ENCODE data around the gene TRAPPC2B. TPM values are rescaled to one million over a fixed set of nuclear protein-coding genes. Genes with fewer than 3 reads are reported as not detected.

Gene TRAPPC2B
- total and polyA plus RNA-seq, 2 of the 13 experiments (the other 11 are each of a cell fraction or from before 2014, with no cell fraction given), result 13.3 to 17.7 TPM

GRCh38 chr19:57389730-57390598 lies 26.6 kb downstream of the TRAPPC2B start, which contains the start of gene ZNF548 (continued):
- TF ChIP-seq ZNF18 (CRISPR knock-in tag; IDR thresholded peaks at IDR 0.05; ENCODE audit: insufficient replicate concordance) (peak; percentile 61), NFIB (CRISPR knock-in tag; IDR thresholded peaks at IDR 0.05; ENCODE audit: borderline replicate concordance) (no peak), CENPX (CRISPR knock-in tag; IDR thresholded peaks at IDR 0.05) (no peak), ZNF496 (CRISPR knock-in tag; IDR thresholded peaks at IDR 0.05; ENCODE audit: insufficient replicate concordance) (no peak), GTF2F1 (IDR thresholded peaks at IDR 0.05; ENCODE audit: low read length) (peak; percentile 8; the same call in 1 of the 2 replicates), KDM5A (IDR thresholded peaks at IDR 0.05; ENCODE audit: borderline replicate concordance, low read length) (peak; percentile 77; the same call in 1 of the 2 replicates), HOXA7 (CRISPR knock-in tag; IDR thresholded peaks at IDR 0.05) (no peak), HNF4A (CRISPR knock-in tag; IDR thresholded peaks at IDR 0.05) (peak; percentile 88), FOXC1 (CRISPR knock-in tag; IDR thresholded peaks at IDR 0.05; ENCODE audit: borderline replicate concordance) (peak; percentile 38; the same call in 1 of the 2 replicates), ZNF780A (CRISPR knock-in tag; IDR thresholded peaks at IDR 0.05) (no peak), JDP2 (CRISPR knock-in tag; IDR thresholded peaks at IDR 0.05; ENCODE audit: borderline replicate concordance) (no peak), KDM2A (CRISPR knock-in tag; IDR thresholded peaks at IDR 0.05; ENCODE audit: borderline replicate concordance, low read depth) (peak; percentile 87), AFF4 (CRISPR knock-in tag; IDR thresholded peaks at IDR 0.05) (no peak), SP140L (CRISPR knock-in tag; IDR thresholded peaks at IDR 0.05; ENCODE audit: borderline replicate concordance) (no peak)
- TF ChIP-seq, protein P1, sequence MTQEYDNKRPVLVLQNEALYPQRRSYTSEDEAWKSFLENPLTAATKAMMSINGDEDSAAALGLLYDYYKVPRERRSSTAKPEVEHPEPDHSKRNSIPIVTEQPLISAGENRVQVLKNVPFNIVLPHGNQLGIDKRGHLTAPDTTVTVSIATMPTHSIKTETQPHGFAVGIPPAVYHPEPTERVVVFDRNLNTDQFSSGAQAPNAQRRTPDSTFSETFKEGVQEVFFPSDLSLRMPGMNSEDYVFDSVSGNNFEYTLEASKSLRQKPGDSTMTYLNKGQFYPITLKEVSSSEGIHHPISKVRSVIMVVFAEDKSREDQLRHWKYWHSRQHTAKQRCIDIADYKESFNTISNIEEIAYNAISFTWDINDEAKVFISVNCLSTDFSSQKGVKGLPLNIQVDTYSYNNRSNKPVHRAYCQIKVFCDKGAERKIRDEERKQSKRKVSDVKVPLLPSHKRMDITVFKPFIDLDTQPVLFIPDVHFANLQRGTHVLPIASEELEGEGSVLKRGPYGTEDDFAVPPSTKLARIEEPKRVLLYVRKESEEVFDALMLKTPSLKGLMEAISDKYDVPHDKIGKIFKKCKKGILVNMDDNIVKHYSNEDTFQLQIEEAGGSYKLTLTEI (CRISPR knock-in tag; conservative IDR thresholded peaks at IDR 0.05), result no peak
- TF ChIP-seq, protein P2, sequence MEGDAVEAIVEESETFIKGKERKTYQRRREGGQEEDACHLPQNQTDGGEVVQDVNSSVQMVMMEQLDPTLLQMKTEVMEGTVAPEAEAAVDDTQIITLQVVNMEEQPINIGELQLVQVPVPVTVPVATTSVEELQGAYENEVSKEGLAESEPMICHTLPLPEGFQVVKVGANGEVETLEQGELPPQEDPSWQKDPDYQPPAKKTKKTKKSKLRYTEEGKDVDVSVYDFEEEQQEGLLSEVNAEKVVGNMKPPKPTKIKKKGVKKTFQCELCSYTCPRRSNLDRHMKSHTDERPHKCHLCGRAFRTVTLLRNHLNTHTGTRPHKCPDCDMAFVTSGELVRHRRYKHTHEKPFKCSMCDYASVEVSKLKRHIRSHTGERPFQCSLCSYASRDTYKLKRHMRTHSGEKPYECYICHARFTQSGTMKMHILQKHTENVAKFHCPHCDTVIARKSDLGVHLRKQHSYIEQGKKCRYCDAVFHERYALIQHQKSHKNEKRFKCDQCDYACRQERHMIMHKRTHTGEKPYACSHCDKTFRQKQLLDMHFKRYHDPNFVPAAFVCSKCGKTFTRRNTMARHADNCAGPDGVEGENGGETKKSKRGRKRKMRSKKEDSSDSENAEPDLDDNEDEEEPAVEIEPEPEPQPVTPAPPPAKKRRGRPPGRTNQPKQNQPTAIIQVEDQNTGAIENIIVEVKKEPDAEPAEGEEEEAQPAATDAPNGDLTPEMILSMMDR (CRISPR knock-in tag; IDR thresholded peaks at IDR 0.05), result peak; percentile 63
- TF ChIP-seq, protein P3, sequence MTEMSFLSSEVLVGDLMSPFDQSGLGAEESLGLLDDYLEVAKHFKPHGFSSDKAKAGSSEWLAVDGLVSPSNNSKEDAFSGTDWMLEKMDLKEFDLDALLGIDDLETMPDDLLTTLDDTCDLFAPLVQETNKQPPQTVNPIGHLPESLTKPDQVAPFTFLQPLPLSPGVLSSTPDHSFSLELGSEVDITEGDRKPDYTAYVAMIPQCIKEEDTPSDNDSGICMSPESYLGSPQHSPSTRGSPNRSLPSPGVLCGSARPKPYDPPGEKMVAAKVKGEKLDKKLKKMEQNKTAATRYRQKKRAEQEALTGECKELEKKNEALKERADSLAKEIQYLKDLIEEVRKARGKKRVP (CRISPR knock-in tag; IDR thresholded peaks at IDR 0.05), result 0 out of 4 replicates have a peak, but pooled peaks of 1 of the 2 experiments have one; percentile 45
